ENCODE results near the gene SCAMP3.

- TF ChIP-seq, protein P1, sequence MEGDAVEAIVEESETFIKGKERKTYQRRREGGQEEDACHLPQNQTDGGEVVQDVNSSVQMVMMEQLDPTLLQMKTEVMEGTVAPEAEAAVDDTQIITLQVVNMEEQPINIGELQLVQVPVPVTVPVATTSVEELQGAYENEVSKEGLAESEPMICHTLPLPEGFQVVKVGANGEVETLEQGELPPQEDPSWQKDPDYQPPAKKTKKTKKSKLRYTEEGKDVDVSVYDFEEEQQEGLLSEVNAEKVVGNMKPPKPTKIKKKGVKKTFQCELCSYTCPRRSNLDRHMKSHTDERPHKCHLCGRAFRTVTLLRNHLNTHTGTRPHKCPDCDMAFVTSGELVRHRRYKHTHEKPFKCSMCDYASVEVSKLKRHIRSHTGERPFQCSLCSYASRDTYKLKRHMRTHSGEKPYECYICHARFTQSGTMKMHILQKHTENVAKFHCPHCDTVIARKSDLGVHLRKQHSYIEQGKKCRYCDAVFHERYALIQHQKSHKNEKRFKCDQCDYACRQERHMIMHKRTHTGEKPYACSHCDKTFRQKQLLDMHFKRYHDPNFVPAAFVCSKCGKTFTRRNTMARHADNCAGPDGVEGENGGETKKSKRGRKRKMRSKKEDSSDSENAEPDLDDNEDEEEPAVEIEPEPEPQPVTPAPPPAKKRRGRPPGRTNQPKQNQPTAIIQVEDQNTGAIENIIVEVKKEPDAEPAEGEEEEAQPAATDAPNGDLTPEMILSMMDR (conservative IDR thresholded peaks at IDR 0.05; ENCODE audit: low read depth in 2 of 2) = peak; percentile 12 to 23; a peak in 1 of 4 replicates
- no peak for TF ChIP-seq CREB1 (CRISPR knock-in tag; IDR thresholded peaks at IDR 0.05; ENCODE audit: low read depth)
- TF ChIP-seq JUNB (IDR thresholded peaks at IDR 0.05; ENCODE audit: unreplicated experiment) = no peak
- TF ChIP-seq EZH2phosphoT487 (IDR thresholded peaks at IDR 0.05; ENCODE audit: unreplicated experiment) = no peak
- no peak for TF ChIP-seq EZH2 (IDR thresholded peaks at IDR 0.05; ENCODE audit: low read depth, unreplicated experiment)
- no peak for TF ChIP-seq POLR2AphosphoS5 (IDR thresholded peaks at IDR 0.05; ENCODE audit: low read depth)
These were observed 688 bp downstream of the SCAMP3 start for GRCh38 chr1:155261493-155261851.
